GM12878 (cell line): ENCODE measurements around the gene TMEM120B. TPM values are rescaled to one million over a fixed set of nuclear protein-coding genes. Genes with fewer than 3 reads are reported as not detected.

Experiments
- ATAC-seq: fragments of 200-7000 bp; cut with Tn5 transposase; 3 replicates; pipeline ENCODE4 v1.9.1; 2020; ENCODE audit warnings: mild to moderate bottlenecking, moderate library complexity
- BruUV-seq: library from RNA; stranded (reverse); fragments of 400-500 nt; replicated peaks from 2 replicates; lab custom pipeline; 2021; lab: Mats Ljungman, UMichigan
- CTCF ChIA-PET: fragments of 300-600 bp; sonication (Branson Sonifier 250); formaldehyde crosslinking; extraction: SDS; loops from one replicate; lab custom pipeline; 2021; ENCODE audit warnings: inconsistent platforms; lab: Yijun Ruan, JAX
- POLR2A ChIA-PET: fragments of 350-600 bp; formaldehyde crosslinking; extraction: SDS; loops from one replicate; lab custom pipeline; 2021; ENCODE audit warnings: inconsistent platforms; lab: Charles Lee
- RAD21 ChIA-PET: fragments of 300-600 bp; sonication (Branson Sonifier 250); formaldehyde crosslinking; loops from one replicate; lab custom pipeline; 2023; ENCODE audit warnings: antibody characterized with exemption; ENCODE audit not compliant: unreplicated experiment; lab: Charles Lee
- SMC1A ChIA-PET: fragments of 300-600 bp; sonication (Branson Sonifier 250); formaldehyde crosslinking; loops from one replicate; lab custom pipeline; 2023; ENCODE audit not compliant: unreplicated experiment, uncharacterized antibody; lab: Charles Lee
- DNase-seq: peaks from one replicate; pipeline ENCODE4 v3.0.0-alpha.2; 2011; ENCODE audit warnings: low read depth, low spot score
- FAIRE-seq: peaks from 3 replicates; lab custom pipeline; 2011; peaks lifted over from hg19 to GRCh38; lab: Jason Lieb, UNC
- H2AFZ ChIP-seq: 2 replicates; pipeline ENCODE4 v1.6.0; 2011; ENCODE audit warnings: low read depth, low read length, control low read depth; ENCODE audit not compliant: control insufficient read depth
- H3K27ac ChIP-seq: 2 replicates; pipeline ENCODE4 v1.5.1; 2011; ENCODE audit warnings: control low read depth; ENCODE audit not compliant: control insufficient read depth, insufficient read depth
- H3K27me3 ChIP-seq, 2 experiments: replicated peaks in 1 of 2; 2 replicates each; pipeline versions ENCODE4 v1.6.0 to v1.6.1; 2011; ENCODE audit warnings: low read length in 1 of 2; ENCODE audit not compliant: control insufficient read depth in 2 of 2, insufficient read depth in 2 of 2
- H3K36me3 ChIP-seq, 2 experiments: 2 replicates each; pipeline ENCODE4 v1.5.1; 2011; ENCODE audit warnings: low read length in 1 of 2; ENCODE audit not compliant: control insufficient read depth in 2 of 2, insufficient read depth in 2 of 2
- H3K4me1 ChIP-seq: 2 replicates; pipeline ENCODE4 v1.6.1; 2011; ENCODE audit warnings: mild to moderate bottlenecking, low read length, moderate library complexity, mixed read lengths; ENCODE audit not compliant: control insufficient read depth, insufficient read depth
- H3K4me2 ChIP-seq: 2 replicates; pipeline ENCODE4 v1.6.0; 2011; ENCODE audit warnings: control low read depth; ENCODE audit not compliant: control insufficient read depth, insufficient read depth
- H3K4me3 ChIP-seq: fragments of 200-600 bp; sonication (generic); 2 replicates; pipeline ENCODE4 v1.5.1; 2016
- H3K79me2 ChIP-seq: 2 replicates; pipeline ENCODE4 v1.6.0; 2011; ENCODE audit warnings: low read length; ENCODE audit not compliant: control insufficient read depth, insufficient read depth
- H3K9ac ChIP-seq: 2 replicates; pipeline ENCODE4 v1.8.0; 2011; ENCODE audit warnings: low read length, control low read depth, mixed read lengths; ENCODE audit not compliant: control insufficient read depth, insufficient read depth
- H3K9me3 ChIP-seq: replicated peaks from 3 replicates; pipeline ENCODE4 v1.5.1; 2011; ENCODE audit warnings: mild to moderate bottlenecking, low read length; ENCODE audit not compliant: control insufficient read depth, insufficient read depth
- H4K20me1 ChIP-seq: 2 replicates; pipeline ENCODE4 v1.6.0; 2011; ENCODE audit not compliant: control insufficient read depth, insufficient read depth
- SMARCA5 ChIP-seq: fragments of 450-650 bp; IDR thresholded peaks from 2 replicates; pipeline ENCODE4 v1.6.1; 2017; ENCODE audit warnings: mild to moderate bottlenecking
- ZZZ3 ChIP-seq: IDR thresholded peaks from 2 replicates; pipeline ENCODE4 v1.6.1; 2011; ENCODE audit warnings: low read depth; ENCODE audit not compliant: control insufficient read depth, insufficient read length
- WGBS: methylation state at CpG from one replicate; pipeline ENCODE4 v1.1.6; 2016; ENCODE audit warnings: low lambda C conversion rate; ENCODE audit not compliant: insufficient replicate concordance, insufficient coverage; ENCODE audit errors: missing lambda C conversion rate; 5-methylcytosine and 5-hydroxymethylcytosine counted together
- in situ Hi-C: fragments of 300-500 bp; cut with MboI; formaldehyde crosslinking; loops from 9 replicates; pipeline ENCODE4 v1.14.3; 2018; ENCODE audit warnings: mixed read lengths
- intact Hi-C: fragments of 100-400 bp; cut with micrococcal nuclease; formaldehyde crosslinking; loops from one replicate; pipeline ENCODE4 v1.14.2; 2022; ENCODE audit not compliant: unreplicated experiment
- polyA plus RNA-seq, 11 experiments: library from polyadenylated mRNA; depleted of rRNA in 4 of 11; unstranded in 6 of 11; stranded (reverse) in 5 of 11; fragments of >200 nt; fragmentation: Nextera tagmentation in 4 of 11; fragmentation: Illumina TruSeq in 1 of 11; extraction: Ambion mirVana in 4 of 11; extraction: Trizol in 1 of 11; gene quantifications; 1 replicate in 1 of 11; 2 replicates in 10 of 11; pipeline versions ENCODE4 v1.2.1 to v1.2.3, GENCODE V29; 2011 to 2016; ENCODE audit warnings: inconsistent platforms in 2 of 11, missing spikeins in 2 of 11, low read depth in 1 of 11
- total RNA-seq, 4 experiments: library from RNA; depleted of rRNA in 3 of 4; stranded (reverse); fragments of >200 nt in 3 of 4; fragmentation: Illumina TruSeq in 1 of 4; extraction: Trizol in 1 of 4; gene quantifications; 2 replicates each; pipeline versions ENCODE4 v1.2.1 to v1.2.3, GENCODE V29; 2013 to 2021
- TF ChIP-seq, protein P1 (sequence below): IDR thresholded peaks from 2 replicates; pipeline ENCODE4 v1.6.1; 2012; ENCODE audit warnings: improper control_type of control experiment, low read depth, low read length; ENCODE audit not compliant: insufficient replicate concordance
- TF ChIP-seq, protein P2 (sequence below): fragments of 450-650 bp; IDR thresholded peaks from 2 replicates; pipeline ENCODE4 v1.6.1; 2018; ENCODE audit warnings: mild to moderate bottlenecking, low read depth, moderate library complexity; ENCODE audit not compliant: partially characterized antibody

TMEM120B gene
- total and polyA plus RNA-seq, 10 of the 15 experiments (the other 5 are each of a cell fraction or from before 2014, with no cell fraction given), result 4.0 to 26.2 (median 9.2) TPM

DNA sequence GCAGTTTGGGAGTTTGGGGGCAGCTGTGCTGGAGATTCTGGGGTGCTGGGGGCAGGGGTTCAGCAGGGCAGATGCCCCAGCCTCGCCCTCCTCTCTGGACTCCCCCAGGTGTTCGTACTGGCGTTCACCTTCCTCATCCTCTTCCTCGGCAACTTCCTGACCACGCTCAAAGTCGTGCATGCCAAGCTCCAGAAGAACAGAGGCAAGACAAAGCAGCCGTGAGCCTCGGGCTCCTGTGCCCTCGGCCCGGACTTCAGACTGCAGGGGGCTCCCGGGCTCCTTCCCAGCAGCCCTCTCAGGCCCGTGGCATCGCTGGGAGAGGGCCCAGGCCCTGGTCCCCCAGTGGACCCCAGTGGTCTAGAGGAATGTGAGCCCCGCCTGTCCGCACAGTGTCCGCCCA lies 62.9 kb downstream of the TMEM120B start:
- 64% methylated on average over 16 of the region's 16 CpGs for WGBS
- POLR2A ChIA-PET, result interaction anchor here (3.5 kb wide), 1 partner anchor 19 kb away, joined by 26 read pairs; the partner anchor contains the start of gene RHOF
- peaks cover 10% of the 10 kb centered on the region for H3K4me1 ChIP-seq
- ATAC-seq (no peak), DNase-seq (no peak), FAIRE-seq (no peak)
- no peak overlapping the region for H3K4me2 ChIP-seq
- RAD21 ChIA-PET, result interaction anchor here (11.5 kb wide), 1 partner anchor 17 kb away, joined by 230 read pairs; the partner anchor contains the start of gene RHOF
- intact Hi-C loops, result no loop called here
- CTCF ChIA-PET, result interaction anchor here (15.0 kb wide), 1 partner anchor 16 kb away, joined by 492 read pairs; the partner anchor contains the start of gene RHOF
- no peak overlapping the region for H3K27ac ChIP-seq
- no peak overlapping the region for H3K4me3 ChIP-seq
- no peaks in the 10 kb centered on the region for H3K27me3 ChIP-seq
- TF ChIP-seq, protein P1, sequence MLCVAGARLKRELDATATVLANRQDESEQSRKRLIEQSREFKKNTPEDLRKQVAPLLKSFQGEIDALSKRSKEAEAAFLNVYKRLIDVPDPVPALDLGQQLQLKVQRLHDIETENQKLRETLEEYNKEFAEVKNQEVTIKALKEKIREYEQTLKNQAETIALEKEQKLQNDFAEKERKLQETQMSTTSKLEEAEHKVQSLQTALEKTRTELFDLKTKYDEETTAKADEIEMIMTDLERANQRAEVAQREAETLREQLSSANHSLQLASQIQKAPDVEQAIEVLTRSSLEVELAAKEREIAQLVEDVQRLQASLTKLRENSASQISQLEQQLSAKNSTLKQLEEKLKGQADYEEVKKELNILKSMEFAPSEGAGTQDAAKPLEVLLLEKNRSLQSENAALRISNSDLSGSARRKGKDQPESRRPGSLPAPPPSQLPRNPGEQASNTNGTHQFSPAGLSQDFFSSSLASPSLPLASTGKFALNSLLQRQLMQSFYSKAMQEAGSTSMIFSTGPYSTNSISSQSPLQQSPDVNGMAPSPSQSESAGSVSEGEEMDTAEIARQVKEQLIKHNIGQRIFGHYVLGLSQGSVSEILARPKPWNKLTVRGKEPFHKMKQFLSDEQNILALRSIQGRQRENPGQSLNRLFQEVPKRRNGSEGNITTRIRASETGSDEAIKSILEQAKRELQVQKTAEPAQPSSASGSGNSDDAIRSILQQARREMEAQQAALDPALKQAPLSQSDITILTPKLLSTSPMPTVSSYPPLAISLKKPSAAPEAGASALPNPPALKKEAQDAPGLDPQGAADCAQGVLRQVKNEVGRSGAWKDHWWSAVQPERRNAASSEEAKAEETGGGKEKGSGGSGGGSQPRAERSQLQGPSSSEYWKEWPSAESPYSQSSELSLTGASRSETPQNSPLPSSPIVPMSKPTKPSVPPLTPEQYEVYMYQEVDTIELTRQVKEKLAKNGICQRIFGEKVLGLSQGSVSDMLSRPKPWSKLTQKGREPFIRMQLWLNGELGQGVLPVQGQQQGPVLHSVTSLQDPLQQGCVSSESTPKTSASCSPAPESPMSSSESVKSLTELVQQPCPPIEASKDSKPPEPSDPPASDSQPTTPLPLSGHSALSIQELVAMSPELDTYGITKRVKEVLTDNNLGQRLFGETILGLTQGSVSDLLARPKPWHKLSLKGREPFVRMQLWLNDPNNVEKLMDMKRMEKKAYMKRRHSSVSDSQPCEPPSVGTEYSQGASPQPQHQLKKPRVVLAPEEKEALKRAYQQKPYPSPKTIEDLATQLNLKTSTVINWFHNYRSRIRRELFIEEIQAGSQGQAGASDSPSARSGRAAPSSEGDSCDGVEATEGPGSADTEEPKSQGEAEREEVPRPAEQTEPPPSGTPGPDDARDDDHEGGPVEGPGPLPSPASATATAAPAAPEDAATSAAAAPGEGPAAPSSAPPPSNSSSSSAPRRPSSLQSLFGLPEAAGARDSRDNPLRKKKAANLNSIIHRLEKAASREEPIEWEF, result no peak
- no peak for TF ChIP-seq ZZZ3
- no peak for TF ChIP-seq SMARCA5
- TF ChIP-seq, protein P2, sequence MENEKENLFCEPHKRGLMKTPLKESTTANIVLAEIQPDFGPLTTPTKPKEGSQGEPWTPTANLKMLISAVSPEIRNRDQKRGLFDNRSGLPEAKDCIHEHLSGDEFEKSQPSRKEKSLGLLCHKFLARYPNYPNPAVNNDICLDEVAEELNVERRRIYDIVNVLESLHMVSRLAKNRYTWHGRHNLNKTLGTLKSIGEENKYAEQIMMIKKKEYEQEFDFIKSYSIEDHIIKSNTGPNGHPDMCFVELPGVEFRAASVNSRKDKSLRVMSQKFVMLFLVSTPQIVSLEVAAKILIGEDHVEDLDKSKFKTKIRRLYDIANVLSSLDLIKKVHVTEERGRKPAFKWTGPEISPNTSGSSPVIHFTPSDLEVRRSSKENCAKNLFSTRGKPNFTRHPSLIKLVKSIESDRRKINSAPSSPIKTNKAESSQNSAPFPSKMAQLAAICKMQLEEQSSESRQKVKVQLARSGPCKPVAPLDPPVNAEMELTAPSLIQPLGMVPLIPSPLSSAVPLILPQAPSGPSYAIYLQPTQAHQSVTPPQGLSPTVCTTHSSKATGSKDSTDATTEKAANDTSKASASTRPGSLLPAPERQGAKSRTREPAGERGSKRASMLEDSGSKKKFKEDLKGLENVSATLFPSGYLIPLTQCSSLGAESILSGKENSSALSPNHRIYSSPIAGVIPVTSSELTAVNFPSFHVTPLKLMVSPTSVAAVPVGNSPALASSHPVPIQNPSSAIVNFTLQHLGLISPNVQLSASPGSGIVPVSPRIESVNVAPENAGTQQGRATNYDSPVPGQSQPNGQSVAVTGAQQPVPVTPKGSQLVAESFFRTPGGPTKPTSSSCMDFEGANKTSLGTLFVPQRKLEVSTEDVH, result no peak
- H3K36me3 ChIP-seq, result peaks cover 16 to 20% of the 10 kb centered on the region in 2 experiments
- H4K20me1 ChIP-seq, result no peaks in the 10 kb centered on the region
- peaks cover 3% of the 10 kb centered on the region for H3K79me2 ChIP-seq
- H3K9ac ChIP-seq, result no peak overlapping the region
- no peak overlapping the region for H2AFZ ChIP-seq
- no TSS peak for BruUV-seq
- H3K9me3 ChIP-seq, result no peaks in the 10 kb centered on the region
- SMC1A ChIA-PET, result interaction anchor here (0.5 to 3.7 kb wide), 2 partner anchors 19 to 161 kb away, joined by 3 to 39 read pairs; partner anchors contain the start of gene RHOF
- in situ Hi-C loops, result no loop called here
